ENCODE results near the gene ANKMY1. TPM values are rescaled to one million over a fixed set of nuclear protein-coding genes. Genes with fewer than 3 reads are reported as not detected.

The ANKMY1 gene
- total and polyA plus RNA-seq, 2 of the 13 experiments (the other 11 are each of a cell fraction or from before 2014, with no cell fraction given): 11.7 to 18.8 TPM

GRCh38 chr2:240437861-240438809 lies 119.7 kb downstream of the ANKMY1 start (continued):
- TF ChIP-seq ZBTB14 (CRISPR knock-in tag; IDR thresholded peaks at IDR 0.05): peak; percentile 40; the same call in 1 of the 2 replicates
- TF ChIP-seq ZC3H13 (CRISPR knock-in tag; IDR thresholded peaks at IDR 0.05): no peak
- TF ChIP-seq ZBTB8A (CRISPR knock-in tag; IDR thresholded peaks at IDR 0.05; ENCODE audit: borderline replicate concordance, low read depth): no peak
- no peak for TF ChIP-seq ZKSCAN5 (CRISPR knock-in tag; IDR thresholded peaks at IDR 0.05)
- TF ChIP-seq BHLHE40 (IDR thresholded peaks at IDR 0.05; ENCODE audit: low read length): no peak
- TF ChIP-seq ZNF792 (CRISPR knock-in tag; IDR thresholded peaks at IDR 0.05): 0 out of 2 replicates have a peak, but pooled peaks have one; percentile 49
- TF ChIP-seq HMG20B (CRISPR knock-in tag; conservative IDR thresholded peaks at IDR 0.05): no peak
- TF ChIP-seq ZNF510 (CRISPR knock-in tag; IDR thresholded peaks at IDR 0.05; ENCODE audit: low read depth): no peak
- TF ChIP-seq ZFY (CRISPR knock-in tag; IDR thresholded peaks at IDR 0.05): peak; percentile 48; the same call in 1 of the 2 replicates
- TF ChIP-seq THAP11 (CRISPR knock-in tag; IDR thresholded peaks at IDR 0.05): 0 out of 2 replicates have a peak, but pooled peaks have one; percentile 17
- TF ChIP-seq GABPB1 (CRISPR knock-in tag; IDR thresholded peaks at IDR 0.05): peak; percentile 46; the same call in 1 of the 2 replicates
- TF ChIP-seq SSRP1 (CRISPR knock-in tag; IDR thresholded peaks at IDR 0.05): no peak
- TF ChIP-seq EP300 (IDR thresholded peaks at IDR 0.05; ENCODE audit: low read depth in 2 of 2, low read length in 2 of 2): no peak
- 0 out of 2 replicates have a peak, but pooled peaks have one; percentile 12 for TF ChIP-seq EP300 (CRISPR knock-in tag; IDR thresholded peaks at IDR 0.05; ENCODE audit: borderline replicate concordance)
- peak; percentile 42; the same call in 1 of the 2 replicates for TF ChIP-seq RFXAP (CRISPR knock-in tag; IDR thresholded peaks at IDR 0.05; ENCODE audit: borderline replicate concordance)
- peak; percentile 54; the same call in 1 of the 2 replicates for TF ChIP-seq KMT2B (CRISPR knock-in tag; IDR thresholded peaks at IDR 0.05)
- peak; percentile 30; the same call in 1 of the 2 replicates for TF ChIP-seq ZNF788 (CRISPR knock-in tag; IDR thresholded peaks at IDR 0.05; ENCODE audit: borderline replicate concordance)
- no peak for TF ChIP-seq PREB (CRISPR knock-in tag; IDR thresholded peaks at IDR 0.05)
- TF ChIP-seq ZNF564 (CRISPR knock-in tag; IDR thresholded peaks at IDR 0.05): no peak
- TF ChIP-seq ZNF816 (CRISPR knock-in tag; IDR thresholded peaks at IDR 0.05; ENCODE audit: borderline replicate concordance): no peak
- no peak for TF ChIP-seq KDM1A (CRISPR knock-in tag; IDR thresholded peaks at IDR 0.05)
- TF ChIP-seq ATM (IDR thresholded peaks at IDR 0.05; ENCODE audit: borderline replicate concordance): no peak
- peak; percentile 33; the same call in 1 of the 2 replicates for TF ChIP-seq MAX (IDR thresholded peaks at IDR 0.05)
- peak; percentile 99 for TF ChIP-seq RAD21 (CRISPR knock-in tag; IDR thresholded peaks at IDR 0.05)
- peak; percentile 66; the same call in 1 of the 2 replicates for TF ChIP-seq EZH2 (conservative IDR thresholded peaks at IDR 0.05; ENCODE audit: low read depth, low read length)
- TF ChIP-seq TEF (CRISPR knock-in tag; IDR thresholded peaks at IDR 0.05): no peak
- TF ChIP-seq ASH2L (IDR thresholded peaks at IDR 0.05; ENCODE audit: insufficient read length, low read depth, low read length): no peak
- no peak for TF ChIP-seq ZNF562 (CRISPR knock-in tag; IDR thresholded peaks at IDR 0.05; ENCODE audit: borderline replicate concordance)

Data from HepG2 (cell line).